Hepatocyte (in vitro differentiated cells): ENCODE results near the gene RSPH9. TPM values are rescaled to one million over a fixed set of nuclear protein-coding genes. Genes with fewer than 3 reads are reported as not detected.

Experiments
- DNase-seq: peaks from one replicate; pipeline ENCODE4 v3.0.0-alpha.2; 2016; ENCODE audit warnings: low spot score
- H2AFZ ChIP-seq: fragments of 200-600 bp; sonication (generic); 2 replicates; pipeline ENCODE4 v1.6.0; 2016; ENCODE audit warnings: antibody characterized with exemption, mild to moderate bottlenecking
- H3K27ac ChIP-seq: fragments of 200-600 bp; sonication (generic); 2 replicates; pipeline ENCODE4 v1.5.1; 2016; ENCODE audit warnings: mild to moderate bottlenecking
- H3K27me3 ChIP-seq: fragments of 200-600 bp; sonication (generic); 2 replicates; pipeline ENCODE4 v1.6.1; 2016
- H3K36me3 ChIP-seq: fragments of 200-600 bp; sonication (generic); replicated peaks from 2 replicates; pipeline ENCODE4 v1.5.1; 2016; ENCODE audit warnings: low read depth; ENCODE audit not compliant: insufficient read depth
- H3K4me1 ChIP-seq: fragments of 200-600 bp; sonication (generic); 2 replicates; pipeline ENCODE4 v1.5.1; 2016; ENCODE audit warnings: mild to moderate bottlenecking, moderate library complexity; ENCODE audit not compliant: insufficient read depth
- H3K4me2 ChIP-seq: fragments of 200-600 bp; sonication (generic); 2 replicates; pipeline ENCODE4 v1.6.0; 2016
- H3K4me3 ChIP-seq: fragments of 200-600 bp; sonication (generic); 2 replicates; pipeline ENCODE4 v1.5.1; 2016; ENCODE audit warnings: mild to moderate bottlenecking
- H3K79me2 ChIP-seq: fragments of 200-600 bp; sonication (generic); 2 replicates; pipeline ENCODE4 v1.6.0; 2017; ENCODE audit warnings: mild to moderate bottlenecking
- H3K9me2 ChIP-seq: fragments of 200-600 bp; sonication (generic); replicated peaks from 2 replicates; pipeline ENCODE4 v1.6.0; 2017; ENCODE audit warnings: mild to moderate bottlenecking; ENCODE audit not compliant: insufficient read depth
- H3K9me3 ChIP-seq: fragments of 200-600 bp; sonication (generic); 2 replicates; pipeline ENCODE4 v1.5.1; 2016; ENCODE audit warnings: low read depth, mild to moderate bottlenecking
- H4K20me1 ChIP-seq: fragments of 200-600 bp; sonication (generic); 2 replicates; pipeline ENCODE4 v1.6.0; 2016; ENCODE audit warnings: mild to moderate bottlenecking; ENCODE audit not compliant: insufficient read depth, poor library complexity, severe bottlenecking
- CTCF ChIP-seq: fragments of 200-600 bp; sonication (generic); IDR thresholded peaks from 2 replicates; pipeline ENCODE4 v1.5.1; 2016; ENCODE audit warnings: antibody characterized with exemption, mild to moderate bottlenecking; ENCODE audit not compliant: poor library complexity
- EZH2 ChIP-seq: fragments of 200-600 bp; sonication (generic); IDR thresholded peaks from 2 replicates; pipeline ENCODE4 v1.6.1; 2016; ENCODE audit warnings: antibody characterized with exemption, mild to moderate bottlenecking, borderline replicate concordance
- EZH2phosphoT487 ChIP-seq: fragments of 200-600 bp; sonication (generic); IDR thresholded peaks from one replicate; pipeline ENCODE4 v1.6.1; 2018; ENCODE audit warnings: antibody characterized with exemption, mild to moderate bottlenecking, low read depth, moderate library complexity; ENCODE audit not compliant: unreplicated experiment, severe bottlenecking
- WGBS: methylation state at CpG from one replicate; pipeline ENCODE4 v1.1.6; 2016; ENCODE audit warnings: low lambda C conversion rate; ENCODE audit errors: missing lambda C conversion rate; 5-methylcytosine and 5-hydroxymethylcytosine counted together
- polyA plus RNA-seq: library from polyadenylated mRNA; unstranded; fragments of >200 nt; fragmentation: Nextera tagmentation; extraction: Ambion mirVana; gene quantifications from 2 replicates; pipeline ENCODE4 v1.2.1, GENCODE V29; 2016
- total RNA-seq: library from RNA; depleted of rRNA; stranded (reverse); fragments of >200 nt; gene quantifications from 2 replicates; pipeline ENCODE4 v1.2.3, GENCODE V29; 2014

The RSPH9 gene
- total and polyA plus RNA-seq, 2 experiments from 2014 or later: 0.73 to 1.8 TPM

- Histone ChIP-seq H3K9me3 (no peaks in the 10 kb centered on the region), H3K79me2 (no peaks in the 10 kb centered on the region), H3K27ac (no peak overlapping the region)
Measured at GRCh38 chr6:43666196-43666920, 21.5 kb downstream of the RSPH9 start.

GRCh38 chr6:43667245-43668150 is 22.7 kb downstream of the RSPH9 start:
- DNase-seq: peak; percentile 88
- Histone ChIP-seq H3K4me3 (no peak overlapping the region), H4K20me1 (no peaks in the 10 kb centered on the region), H2AFZ (no peak overlapping the region), H3K4me1 (peaks cover 25% of the 10 kb centered on the region), H3K27ac (peak overlapping the region; percentile 53), H3K9me2 (no peaks in the 10 kb centered on the region), H3K36me3 (no peaks in the 10 kb centered on the region), H3K9me3 (no peaks in the 10 kb centered on the region), H3K79me2 (no peaks in the 10 kb centered on the region), H3K27me3 (no peaks in the 10 kb centered on the region), H3K4me2 (peak overlapping the region; percentile 75)
- WGBS: 21% methylated on average over 9 of the region's 16 CpGs
- TF ChIP-seq EZH2phosphoT487 (no peak), CTCF (peak; percentile 94), EZH2 (no peak)

More at GRCh38 chr6:43666196-43666920, 21.5 kb downstream of the RSPH9 start:
- no peaks in the 10 kb centered on the region for H3K9me2 ChIP-seq
- H4K20me1 ChIP-seq: no peaks in the 10 kb centered on the region
- peaks cover 16% of the 10 kb centered on the region for H3K4me1 ChIP-seq
- H3K4me3 ChIP-seq: no peak overlapping the region
- H3K4me2 ChIP-seq: no peak overlapping the region
- TF ChIP-seq EZH2phosphoT487 (no peak), EZH2 (no peak), CTCF (no peak)
- H3K27me3 ChIP-seq: no peaks in the 10 kb centered on the region
- H3K36me3 ChIP-seq: no peaks in the 10 kb centered on the region
- no peak for DNase-seq
- H2AFZ ChIP-seq: no peak overlapping the region
- 80% methylated on average over 13 of the region's 13 CpGs for WGBS

GRCh38 chr6:43668151-43669028 is 23.6 kb downstream of the RSPH9 start:
- Histone ChIP-seq H3K27me3 (no peaks in the 10 kb centered on the region), H3K4me2 (peak overlapping the region; percentile 75), H4K20me1 (no peaks in the 10 kb centered on the region), H3K36me3 (no peaks in the 10 kb centered on the region), H2AFZ (no peak overlapping the region), H3K4me1 (peaks cover 26% of the 10 kb centered on the region), H3K9me2 (no peaks in the 10 kb centered on the region), H3K79me2 (no peaks in the 10 kb centered on the region), H3K9me3 (no peaks in the 10 kb centered on the region), H3K27ac (peak overlapping the region; percentile 53), H3K4me3 (no peak overlapping the region)
- TF ChIP-seq EZH2phosphoT487 (no peak), CTCF (peak; percentile 50)
- 14% methylated on average over 16 of the region's 17 CpGs for WGBS
- peak; percentile 82 for DNase-seq
